PC-3 (cell line): ENCODE measurements around the gene MYO16. TPM values are rescaled to one million over a fixed set of nuclear protein-coding genes. Genes with fewer than 3 reads are reported as not detected.

ENCODE experiments used
- ATAC-seq: fragments of 200-7000 bp; cut with Tn5 transposase; 2 replicates; pipeline ENCODE4 v1.9.1; 2020; ENCODE audit warnings: mild to moderate bottlenecking, moderate library complexity
- BruUV-seq: library from RNA; stranded (reverse); fragments of 400-500 nt; replicated peaks from 2 replicates; lab custom pipeline; 2021; lab: Mats Ljungman, UMichigan
- CTCF ChIA-PET: fragments of 300-600 bp; sonication (Branson Sonifier 250); formaldehyde crosslinking; loops from one replicate; lab custom pipeline; 2022; ENCODE audit warnings: antibody characterized with exemption; lab: Charles Lee
- POLR2A ChIA-PET: fragments of 300-600 bp; sonication (Branson Sonifier 250); formaldehyde crosslinking; loops from one replicate; lab custom pipeline; 2022; ENCODE audit warnings: antibody characterized with exemption; ENCODE audit not compliant: unreplicated experiment; lab: Charles Lee
- DNase-seq: peaks from one replicate; pipeline ENCODE4 v3.0.0-alpha.2; 2015
- H2AFZ ChIP-seq: fragments of 300-600 bp; sonication (generic); 2 replicates; pipeline ENCODE4 v1.6.0; 2016; ENCODE audit warnings: antibody characterized with exemption, low read length
- H3F3A ChIP-seq: fragments of 300-600 bp; sonication (generic); one replicate; pipeline ENCODE4 v1.6.0; 2017; ENCODE audit warnings: antibody characterized with exemption, low read length, control low read depth, mild to moderate bottlenecking; ENCODE audit not compliant: unreplicated experiment
- H3K27ac ChIP-seq: fragments of 300-600 bp; sonication (generic); 2 replicates; pipeline ENCODE4 v1.5.1; 2016; ENCODE audit warnings: mild to moderate bottlenecking, low read length
- H3K27me3 ChIP-seq: fragments of 300-600 bp; sonication (generic); 2 replicates; pipeline ENCODE4 v1.6.1; 2016; ENCODE audit warnings: low read length, mixed read lengths
- H3K36me3 ChIP-seq: fragments of 300-600 bp; sonication (generic); 2 replicates; pipeline ENCODE4 v1.6.1; 2016; ENCODE audit warnings: low read depth, mixed run types, low read length, mixed read lengths
- H3K4me1 ChIP-seq: fragments of 300-600 bp; sonication (generic); 2 replicates; pipeline ENCODE4 v1.5.1; 2016; ENCODE audit warnings: low read length; ENCODE audit not compliant: insufficient read depth
- H3K4me2 ChIP-seq: fragments of 300-600 bp; sonication (generic); 2 replicates; pipeline ENCODE4 v1.6.0; 2016; ENCODE audit warnings: low read length
- H3K4me3 ChIP-seq: fragments of 300-600 bp; sonication (generic); 2 replicates; pipeline ENCODE4 v1.5.1; 2016; ENCODE audit warnings: mild to moderate bottlenecking, low read length, mixed read lengths
- H3K79me2 ChIP-seq: fragments of 300-600 bp; sonication (generic); 2 replicates; pipeline ENCODE4 v1.6.1; 2017; ENCODE audit warnings: low read length, mixed read lengths
- H3K9ac ChIP-seq: fragments of 300-600 bp; sonication (generic); 2 replicates; pipeline ENCODE4 v1.6.0; 2016; ENCODE audit warnings: mild to moderate bottlenecking, low read length
- H3K9me2 ChIP-seq: fragments of 300-600 bp; sonication (generic); replicated peaks from 2 replicates; pipeline ENCODE4 v1.6.1; 2016; ENCODE audit warnings: mixed run types, low read length, mixed read lengths
- H3K9me3 ChIP-seq: fragments of 300-600 bp; sonication (generic); 2 replicates; pipeline ENCODE4 v1.6.1; 2016; ENCODE audit warnings: low read length, mixed read lengths
- H4K20me1 ChIP-seq: fragments of 300-600 bp; sonication (generic); 2 replicates; pipeline ENCODE4 v1.6.1; 2016; ENCODE audit warnings: low read length, mixed read lengths
- CTCF ChIP-seq: fragments of 300-600 bp; sonication (generic); conservative IDR thresholded peaks from 2 replicates; pipeline ENCODE4 v1.5.1; 2017; ENCODE audit warnings: antibody characterized with exemption, low read depth, mild to moderate bottlenecking, low read length
- EZH2 ChIP-seq: fragments of 300-600 bp; sonication (generic); IDR thresholded peaks from one replicate; pipeline ENCODE4 v1.6.1; 2017; ENCODE audit warnings: antibody characterized with exemption, mild to moderate bottlenecking, low read length; ENCODE audit not compliant: unreplicated experiment
- EZH2phosphoT487 ChIP-seq: fragments of 300-600 bp; sonication (generic); IDR thresholded peaks from 2 replicates; pipeline ENCODE4 v1.6.1; 2018; ENCODE audit warnings: mild to moderate bottlenecking, antibody characterized with exemption, low read length, borderline replicate concordance
- intact Hi-C: fragments of 100-400 bp; cut with micrococcal nuclease; formaldehyde crosslinking; loops from 2 replicates; pipeline ENCODE4 v1.9.0; 2023
- total RNA-seq: library from RNA; depleted of rRNA; stranded (reverse); fragments of >200 nt; gene quantifications from 2 replicates; pipeline ENCODE4 v1.2.3, GENCODE V29; 2014

The MYO16 gene
- total RNA-seq, 1 experiment from 2014 or later, result not detected

- peak; percentile 78 for ATAC-seq
These were observed 526.9 kb downstream of the MYO16 start for GRCh38 chr13:109156181-109156935.

GRCh38 chr13:109157275-109157674 is 527.9 kb downstream of the MYO16 start:
- ATAC-seq, result no peak
- Histone ChIP-seq H2AFZ (no peak overlapping the region), H3K4me3 (no peak overlapping the region), H3K36me3 (no peaks in the 10 kb centered on the region), H3K9ac (peak overlapping the region; percentile 72), H3K4me1 (peaks cover 83% of the 10 kb centered on the region), H3K27me3 (no peaks in the 10 kb centered on the region), H3K4me2 (peak overlapping the region; percentile 77), H3K79me2 (0 out of 2 replicates have a peak, but pooled peaks cover 2% of the 10 kb centered on the region), H3K27ac (peak overlapping the region; percentile 95), H4K20me1 (no peaks in the 10 kb centered on the region), H3K9me2 (no peaks in the 10 kb centered on the region), H3K9me3 (no peaks in the 10 kb centered on the region), H3F3A (peaks cover 12% of the 10 kb centered on the region)
- ChIA-PET POLR2A (interaction anchor here (0.6 to 0.7 kb wide), 2 partner anchors 86 to 94 kb away, joined by 12 to 25 read pairs; no protein-coding TSS in a partner anchor), CTCF (no interaction called here)
- no TSS peak for BruUV-seq
- no peak for TF ChIP-seq EZH2phosphoT487
- TF ChIP-seq EZH2, result no peak
- TF ChIP-seq CTCF, result no peak
- intact Hi-C loops, result loop anchor here (2.0 kb wide), 2 partner anchors 54 to 108 kb away; no protein-coding TSS in a partner anchor
- no peak for DNase-seq

More at GRCh38 chr13:109156181-109156935, 526.9 kb downstream of the MYO16 start:
- Histone ChIP-seq H3F3A (peaks cover 12% of the 10 kb centered on the region), H3K4me2 (peak overlapping the region; percentile 77), H3K4me1 (peaks cover 79% of the 10 kb centered on the region), H3K27me3 (no peaks in the 10 kb centered on the region), H3K79me2 (0 out of 2 replicates have a peak, but pooled peaks cover 2% of the 10 kb centered on the region), H3K9me2 (no peaks in the 10 kb centered on the region), H4K20me1 (no peaks in the 10 kb centered on the region), H2AFZ (peak overlapping the region; percentile 6; the same call in 1 of the 2 replicates), H3K36me3 (no peaks in the 10 kb centered on the region), H3K9ac (peak overlapping the region; percentile 72), H3K9me3 (no peaks in the 10 kb centered on the region), H3K27ac (peak overlapping the region; percentile 95), H3K4me3 (peak overlapping the region; percentile 40)
- ChIA-PET CTCF (no interaction called here), POLR2A (interaction anchor here (0.6 to 0.7 kb wide), 2 partner anchors 87 to 95 kb away, joined by 12 to 25 read pairs; no protein-coding TSS in a partner anchor)
- TF ChIP-seq CTCF (no peak), EZH2 (no peak), EZH2phosphoT487 (no peak)
- BruUV-seq, result TSS peak; percentile 70
- intact Hi-C loops, result loop anchor here (2.0 kb wide), 2 partner anchors 54 to 108 kb away; no protein-coding TSS in a partner anchor
- DNase-seq, result peak; percentile 88

- ChIA-PET POLR2A (no interaction called here), CTCF (no interaction called here)
- DNase-seq (peak; percentile 69), ATAC-seq (no peak)
- BruUV-seq, result no TSS peak
- Histone ChIP-seq H3F3A (peaks cover 12% of the 10 kb centered on the region), H3K79me2 (0 out of 2 replicates have a peak, but pooled peaks cover 2% of the 10 kb centered on the region), H3K9me2 (no peaks in the 10 kb centered on the region), H3K4me2 (peak overlapping the region; percentile 77; the same call in 1 of the 2 replicates), H3K27me3 (no peaks in the 10 kb centered on the region), H3K9me3 (no peaks in the 10 kb centered on the region), H3K4me1 (peaks cover 88% of the 10 kb centered on the region), H3K4me3 (no peak overlapping the region), H3K36me3 (no peaks in the 10 kb centered on the region), H3K27ac (peak overlapping the region; percentile 95), H4K20me1 (no peaks in the 10 kb centered on the region), H2AFZ (no peak overlapping the region), H3K9ac (peak overlapping the region; percentile 72)
- intact Hi-C loops, result no loop called here
- TF ChIP-seq EZH2 (no peak), EZH2phosphoT487 (no peak), CTCF (no peak)
These were observed 529.0 kb downstream of the MYO16 start for GRCh38 chr13:109158383-109158782.
